ENCODE data around the gene DNAH3.
A peak's percentile ranks its signal among the peaks of the same experiment; 100 is the strongest.
"Not testable (repeated sequence)": the region's sequence is repeated elsewhere in the genome, so short reads cannot be mapped to it uniquely, and the experiment has no call there.

The DNAH3 gene

DNA sequence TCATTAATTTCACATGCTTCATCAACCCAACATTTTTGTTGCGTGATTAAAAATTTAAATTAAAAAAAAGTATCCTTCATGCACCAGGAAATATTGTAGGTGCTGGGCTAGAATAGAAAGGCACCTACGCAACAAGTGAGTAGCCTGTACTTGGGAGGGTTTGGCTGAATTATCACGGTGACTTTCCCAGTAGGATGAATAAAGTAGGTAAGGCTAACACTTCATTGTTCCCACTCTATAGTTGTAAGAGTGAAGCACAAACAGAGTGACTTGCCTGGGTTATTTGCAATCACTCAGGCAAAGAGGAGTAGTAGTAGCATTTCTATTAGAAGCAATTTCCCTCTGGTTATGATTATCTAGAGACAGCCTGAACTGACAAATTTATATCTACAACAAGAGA is 62.5 kb downstream of the DNAH3 start:
- no peak for DNase-seq
- in situ Hi-C loops (cut with MboI; ENCODE audit: low pct_unique_long_range_greater_than_20kb, low sequenced_read_pairs), result loop anchor here (10.0 kb wide), 1 partner anchor 233 kb away; no protein-coding TSS in a partner anchor

DNA sequence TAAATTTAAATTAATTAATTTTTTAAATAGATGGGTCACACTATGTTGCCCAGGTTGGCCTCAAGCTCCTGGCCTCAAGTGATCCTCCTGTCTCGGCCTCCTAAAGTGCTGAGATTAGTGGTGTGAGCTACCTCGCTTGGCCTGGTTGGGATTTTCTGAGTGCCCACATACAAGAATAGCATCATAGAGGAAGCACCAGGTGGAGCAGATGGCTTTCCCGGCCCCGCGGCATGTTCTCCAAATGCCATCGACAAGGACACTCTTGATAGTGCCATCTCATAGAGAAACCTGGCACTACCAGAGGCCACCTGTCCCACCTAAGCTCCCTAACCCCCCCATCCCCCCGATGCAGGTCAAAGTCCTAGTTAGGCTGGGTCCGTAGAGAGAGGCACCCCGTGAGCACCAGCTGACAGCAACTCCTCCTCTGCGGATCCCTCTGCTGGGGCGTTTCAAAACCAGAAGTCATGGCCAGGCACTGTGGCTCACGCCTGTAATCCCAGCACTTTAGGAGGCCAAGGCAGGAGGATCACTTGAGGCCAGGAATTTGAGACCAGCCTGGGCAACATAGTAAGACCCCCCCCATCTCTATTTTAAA is 65.9 kb downstream of the DNAH3 start:
- no peak for DNase-seq

DNA sequence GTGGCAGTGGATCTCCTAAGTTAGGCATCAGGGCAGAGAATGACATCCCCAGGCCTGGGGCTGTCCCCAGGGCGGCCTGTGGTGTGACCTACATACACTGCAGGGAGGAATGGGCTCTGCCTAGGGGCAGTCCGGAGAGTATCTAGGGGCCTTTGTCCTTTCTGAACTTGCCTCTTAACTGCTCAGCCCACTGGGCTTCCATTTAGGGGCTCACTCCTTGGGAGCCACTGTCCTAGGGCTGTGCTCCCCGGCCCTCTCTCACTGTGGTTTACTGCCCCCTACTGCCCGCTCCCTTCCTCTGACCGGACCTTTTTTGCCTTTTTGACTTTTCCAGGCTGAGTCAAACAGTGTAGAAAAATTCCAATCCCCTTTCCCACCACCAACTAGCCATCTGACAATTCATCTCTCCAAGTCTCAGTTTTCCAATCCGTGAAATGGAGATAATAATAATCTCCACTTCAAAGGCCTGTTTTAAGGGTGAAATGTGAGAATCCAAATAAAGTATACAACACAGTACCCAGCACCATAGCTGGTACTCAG is 66.8 kb downstream of the DNAH3 start:
- DNase-seq, result peak; percentile 76
- in situ Hi-C loops (cut with MboI; ENCODE audit: low pct_unique_long_range_greater_than_20kb, low sequenced_read_pairs), result loop anchor here (10.0 kb wide), 1 partner anchor 229 kb away; no protein-coding TSS in a partner anchor

More for the DNA sequence above, 65.9 kb downstream of the DNAH3 start:
- in situ Hi-C loops (cut with MboI; ENCODE audit: low pct_unique_long_range_greater_than_20kb, low sequenced_read_pairs), result loop anchor here (10.0 kb wide), 1 partner anchor 230 kb away; no protein-coding TSS in a partner anchor

DNA sequence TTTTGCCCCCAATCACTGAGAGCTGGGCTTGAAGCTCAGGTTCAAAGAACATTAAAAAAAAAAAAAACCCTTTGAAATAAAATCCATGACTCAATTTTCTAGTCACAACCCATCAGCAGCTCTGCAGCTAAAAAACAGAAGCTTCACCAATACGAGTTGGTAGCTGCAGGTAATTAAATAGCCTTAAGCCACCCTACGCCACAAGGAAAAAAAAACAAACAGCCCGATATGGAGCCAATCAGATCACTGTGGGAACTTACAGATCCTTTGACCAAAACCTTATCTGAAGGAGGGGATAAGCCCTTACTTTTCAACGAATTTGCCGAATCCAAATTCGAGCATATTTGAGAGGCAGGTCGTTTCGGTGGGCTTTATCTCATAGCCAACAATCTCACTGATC is 69.3 kb downstream of the DNAH3 start:
- DNase-seq, result no peak
- in situ Hi-C loops (cut with MboI; ENCODE audit: low pct_unique_long_range_greater_than_20kb, low sequenced_read_pairs), result loop anchor here (10.0 kb wide), 1 partner anchor 227 kb away; no protein-coding TSS in a partner anchor

DNA sequence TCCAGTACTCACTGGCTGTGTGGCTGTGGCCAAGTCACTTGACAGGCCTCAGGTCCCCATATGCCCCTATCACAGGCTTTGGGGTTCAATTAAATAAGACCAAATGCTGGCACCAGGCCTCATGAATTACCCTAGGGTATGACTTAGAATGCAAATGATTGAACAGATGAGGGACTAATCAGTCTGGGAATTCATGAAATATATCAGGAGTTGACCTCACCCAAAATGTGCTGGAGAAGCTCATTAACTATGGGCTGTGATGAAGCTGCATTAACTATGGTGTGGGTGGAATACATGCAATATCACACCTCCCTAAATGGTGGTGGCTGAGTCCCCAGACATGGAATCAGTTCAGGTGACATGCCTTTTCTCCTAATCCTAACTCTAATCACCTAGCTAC is 72.1 kb downstream of the DNAH3 start:
- no peak for DNase-seq
- in situ Hi-C loops (cut with MboI; ENCODE audit: low pct_unique_long_range_greater_than_20kb, low sequenced_read_pairs), result no loop called here

DNA sequence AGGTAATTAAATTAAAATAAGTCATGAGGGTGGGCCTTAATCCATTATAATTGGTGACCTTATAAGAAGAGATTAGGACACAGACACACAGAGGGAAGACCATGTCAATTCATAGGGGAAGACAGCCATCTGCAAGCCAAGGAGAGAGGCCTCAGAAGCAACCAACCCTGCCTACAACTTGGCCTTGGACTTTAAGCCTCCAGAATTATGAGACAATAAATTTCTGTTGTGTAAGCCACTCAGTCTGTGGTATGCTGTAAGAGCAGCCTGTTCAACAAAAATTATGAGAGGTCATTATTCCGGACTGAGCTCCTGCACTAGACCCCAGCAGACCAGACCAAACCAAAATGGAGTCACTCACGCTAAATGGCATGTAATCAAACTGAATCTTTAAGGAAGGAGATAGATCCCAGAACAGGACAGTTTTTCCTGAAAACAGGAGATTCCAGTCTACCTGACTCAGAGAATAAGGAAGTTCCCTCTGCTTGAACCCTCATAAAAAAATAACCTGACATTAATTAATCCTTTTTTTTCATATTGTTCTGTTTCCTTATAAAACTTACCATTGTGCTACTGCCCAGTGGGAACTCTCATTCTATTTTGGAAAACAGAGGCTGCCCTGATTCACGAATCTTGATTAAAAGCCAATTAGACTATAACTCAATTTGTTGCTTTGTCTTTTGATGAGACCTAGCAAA is 74.3 kb downstream of the DNAH3 start:
- no peak for DNase-seq
- in situ Hi-C loops (cut with MboI; ENCODE audit: low pct_unique_long_range_greater_than_20kb, low sequenced_read_pairs), result no loop called here

DNA sequence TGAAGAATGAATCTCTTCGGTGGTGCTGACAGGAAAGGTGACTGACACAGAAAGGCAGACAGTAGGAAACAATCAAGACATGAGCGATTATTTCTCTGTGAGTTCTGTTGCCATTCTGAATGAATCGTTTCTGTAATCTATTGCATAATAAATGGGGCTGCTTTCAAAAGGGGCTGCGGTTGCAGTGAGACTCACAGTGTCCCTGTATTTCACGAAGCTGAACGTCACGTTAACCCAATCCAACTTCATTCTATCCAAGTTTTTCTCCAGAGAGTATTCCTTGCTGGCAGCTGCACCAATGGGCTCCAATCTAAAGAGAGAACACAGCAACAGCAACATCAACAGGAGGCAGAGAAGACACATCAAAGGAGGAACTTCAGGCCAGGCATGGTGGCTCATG is 75.4 kb downstream of the DNAH3 start:
- in situ Hi-C loops (cut with MboI; ENCODE audit: low pct_unique_long_range_greater_than_20kb, low sequenced_read_pairs), result no loop called here
- DNase-seq, result no peak

DNA sequence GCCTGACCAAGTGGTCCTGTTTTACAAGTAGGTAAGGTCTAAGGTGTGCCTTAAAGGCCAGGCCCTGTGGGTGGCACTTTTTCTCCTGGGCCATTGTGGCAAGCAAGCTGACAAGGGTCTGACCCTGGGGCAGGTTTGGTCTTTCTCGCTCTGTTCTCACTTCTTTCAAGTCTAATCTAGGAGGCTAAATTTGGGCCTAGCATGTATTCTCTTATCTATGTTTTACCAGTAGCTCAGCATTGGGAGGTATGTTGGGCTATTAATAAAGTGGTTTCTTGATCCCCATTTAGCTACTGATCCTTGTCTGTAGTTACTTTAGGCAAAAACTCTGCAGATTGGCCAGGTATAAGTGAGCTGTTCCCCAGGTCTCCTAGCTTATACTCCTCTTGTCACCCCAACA is 77.7 kb downstream of the DNAH3 start:
- no peak for DNase-seq
- in situ Hi-C loops (cut with MboI; ENCODE audit: low pct_unique_long_range_greater_than_20kb, low sequenced_read_pairs), result no loop called here

DNA sequence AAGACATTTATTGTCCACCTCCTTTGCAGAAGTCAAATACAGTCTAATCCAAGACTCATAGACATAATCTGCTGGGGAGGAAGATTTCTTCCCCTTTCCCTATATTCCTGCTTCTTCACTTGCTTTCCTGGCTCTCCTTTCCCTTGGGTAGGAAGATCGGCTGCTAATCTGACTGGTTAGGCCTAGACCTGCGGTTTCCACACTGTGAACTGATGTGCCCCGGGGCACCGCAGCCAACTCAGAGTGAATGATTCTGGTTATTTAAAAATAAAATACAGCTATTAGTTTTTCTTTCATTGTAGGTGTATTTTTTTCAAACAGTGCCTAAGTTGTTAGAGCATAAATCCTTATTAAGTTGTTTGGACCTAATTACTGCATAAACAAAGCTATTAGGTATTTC is 78.9 kb downstream of the DNAH3 start:
- in situ Hi-C loops (cut with MboI; ENCODE audit: low pct_unique_long_range_greater_than_20kb, low sequenced_read_pairs), result no loop called here
- no peak for DNase-seq

DNA sequence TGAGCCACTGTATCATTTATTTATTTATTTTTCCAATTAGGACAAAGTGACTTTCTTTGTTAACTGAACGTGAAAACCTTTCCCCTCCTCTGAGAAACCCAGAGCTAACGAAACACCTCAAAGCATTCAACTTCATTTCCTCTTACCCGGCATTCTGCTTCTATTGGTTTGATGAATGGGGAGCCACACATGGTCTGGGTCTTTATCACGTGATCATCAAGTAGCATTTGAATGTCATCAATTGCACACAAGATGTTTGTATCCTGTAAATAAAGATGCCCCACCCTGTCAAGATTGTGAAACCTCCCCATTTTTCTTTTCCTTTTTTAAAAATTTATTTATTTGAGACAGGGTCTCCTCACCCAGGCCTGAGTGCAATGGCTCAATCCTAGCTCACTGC is 80.1 kb downstream of the DNAH3 start:
- no peak for DNase-seq
- in situ Hi-C loops (cut with MboI; ENCODE audit: low pct_unique_long_range_greater_than_20kb, low sequenced_read_pairs), result no loop called here

DNA sequence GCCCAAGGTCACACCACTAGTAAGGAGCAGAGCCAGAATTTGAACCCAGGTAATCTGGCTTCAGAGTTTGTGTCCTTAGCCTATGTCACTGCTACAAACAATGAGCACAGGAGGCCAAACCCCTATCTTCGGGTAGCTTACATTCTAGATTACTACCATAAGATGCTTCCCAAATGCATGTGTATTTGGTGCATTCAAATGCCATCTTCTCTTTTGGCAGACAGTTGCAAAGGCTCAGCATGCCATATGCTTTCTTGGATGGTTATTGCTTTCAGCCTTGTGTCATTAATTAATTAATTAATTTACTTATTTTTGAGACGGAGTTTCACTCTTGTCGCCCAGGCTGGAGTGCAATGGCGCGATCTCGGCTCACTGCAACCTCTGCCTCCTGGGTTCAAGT is 80.7 kb downstream of the DNAH3 start:
- no peak for DNase-seq

DNA sequence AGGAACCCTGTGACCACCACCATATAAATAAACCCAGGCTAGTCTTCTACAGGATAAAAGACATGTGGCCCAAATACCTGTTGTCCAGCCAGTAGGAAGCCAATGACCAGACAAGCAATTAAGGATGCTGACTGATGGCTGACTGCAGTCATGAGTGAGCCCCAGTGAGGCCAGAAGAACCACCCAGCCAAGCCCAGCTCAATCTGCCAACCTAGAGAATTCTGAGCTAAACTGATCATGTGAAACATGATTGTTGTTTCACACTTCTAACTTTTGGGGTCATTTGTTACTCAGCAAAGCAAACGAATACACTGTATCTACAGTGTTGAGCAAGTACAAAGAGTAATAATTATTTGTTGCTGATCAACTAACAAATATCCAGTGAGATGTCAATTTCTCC is 86.4 kb downstream of the DNAH3 start:
- DNase-seq, result no peak
- in situ Hi-C loops (cut with MboI; ENCODE audit: low pct_unique_long_range_greater_than_20kb, low sequenced_read_pairs), result no loop called here

More for the DNA sequence above, 80.7 kb downstream of the DNAH3 start:
- in situ Hi-C loops (cut with MboI; ENCODE audit: low pct_unique_long_range_greater_than_20kb, low sequenced_read_pairs), result no loop called here

DNA sequence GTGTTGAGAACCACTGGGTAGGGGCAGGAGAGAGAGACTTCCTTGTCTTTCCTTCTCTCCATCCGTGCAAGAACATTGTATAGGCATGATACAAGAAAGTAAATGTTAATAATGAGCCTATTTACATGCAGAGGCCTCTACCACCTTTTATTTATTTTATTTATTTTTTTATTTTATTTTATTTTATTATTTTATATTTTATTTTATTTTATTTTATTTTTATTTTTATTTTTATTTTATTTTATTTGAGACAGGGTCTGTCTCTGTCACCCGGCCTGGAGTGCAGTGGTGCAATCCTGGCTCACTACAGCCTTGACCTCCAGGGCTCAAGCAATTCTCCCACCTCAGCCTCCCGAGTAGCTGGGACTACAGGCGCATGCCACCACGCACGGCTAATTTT is 87.3 kb downstream of the DNAH3 start:
- in situ Hi-C loops (cut with MboI; ENCODE audit: low pct_unique_long_range_greater_than_20kb, low sequenced_read_pairs); DNase-seq: not testable (repeated sequence)

DNA sequence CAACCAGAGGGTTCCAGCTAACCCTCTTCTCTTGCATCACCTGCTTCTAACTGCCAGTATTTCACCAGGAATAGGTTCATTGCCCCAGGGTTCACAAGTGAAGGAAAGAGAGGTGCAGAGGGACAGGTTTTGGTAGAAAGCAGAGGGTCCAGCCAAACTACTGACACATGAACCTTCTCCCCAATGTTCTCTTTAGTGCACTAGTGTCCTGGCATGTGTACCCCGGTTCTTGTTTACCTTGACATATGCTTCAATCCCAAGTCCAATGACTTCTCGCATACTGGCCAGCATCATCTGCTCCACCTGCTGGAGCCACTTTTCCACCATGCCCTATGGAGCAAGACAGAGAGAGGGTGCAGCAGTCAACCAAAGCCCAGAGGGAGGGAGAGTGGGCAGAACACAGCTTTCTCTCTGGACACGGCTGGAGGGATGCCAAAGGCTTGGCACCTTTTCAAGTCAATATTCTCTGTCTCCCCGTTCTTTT is 90.6 kb downstream of the DNAH3 start:
- no peak for DNase-seq
- in situ Hi-C loops (cut with MboI; ENCODE audit: low pct_unique_long_range_greater_than_20kb, low sequenced_read_pairs), result no loop called here

DNA sequence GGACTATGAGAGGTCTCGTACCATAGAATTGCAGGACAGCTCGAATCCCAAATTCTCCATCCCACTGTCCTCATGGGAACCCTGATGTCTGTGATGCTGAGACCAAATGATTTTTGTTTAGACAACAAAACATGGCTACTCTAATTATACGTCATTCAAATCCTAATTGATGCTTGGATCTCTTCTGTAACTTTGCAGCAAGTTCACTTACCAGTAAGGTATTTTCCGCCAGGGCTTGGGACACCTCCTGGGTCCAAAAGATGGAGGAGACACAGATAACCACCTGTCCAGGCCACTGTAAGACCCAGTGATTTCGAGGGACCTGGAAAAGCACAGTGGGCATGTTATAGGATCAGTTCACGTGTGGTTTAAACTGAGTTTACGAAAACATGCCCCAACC is 92.8 kb downstream of the DNAH3 start:
- in situ Hi-C loops (cut with MboI; ENCODE audit: low pct_unique_long_range_greater_than_20kb, low sequenced_read_pairs), result no loop called here
- DNase-seq, result no peak

DNA sequence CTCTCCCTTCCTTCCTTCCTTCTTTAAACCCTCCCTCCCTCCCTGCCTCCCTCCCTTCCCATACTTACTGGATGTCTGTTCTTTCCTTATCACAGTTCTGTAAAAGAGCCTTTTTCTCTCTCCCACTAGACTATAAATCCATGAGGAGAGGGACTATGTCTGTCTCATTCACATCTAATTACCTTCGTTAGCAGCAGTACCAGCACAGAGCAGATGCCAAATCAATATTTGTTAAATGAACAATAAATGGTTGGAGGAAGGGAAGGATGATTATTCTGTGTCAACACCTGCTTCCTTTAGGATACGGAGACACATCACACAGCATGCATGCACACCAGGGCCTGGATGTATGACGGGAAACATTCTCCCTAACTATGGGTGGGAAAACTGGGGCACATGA is 94.2 kb downstream of the DNAH3 start:
- DNase-seq, result no peak
- in situ Hi-C loops (cut with MboI; ENCODE audit: low pct_unique_long_range_greater_than_20kb, low sequenced_read_pairs), result no loop called here

DNA sequence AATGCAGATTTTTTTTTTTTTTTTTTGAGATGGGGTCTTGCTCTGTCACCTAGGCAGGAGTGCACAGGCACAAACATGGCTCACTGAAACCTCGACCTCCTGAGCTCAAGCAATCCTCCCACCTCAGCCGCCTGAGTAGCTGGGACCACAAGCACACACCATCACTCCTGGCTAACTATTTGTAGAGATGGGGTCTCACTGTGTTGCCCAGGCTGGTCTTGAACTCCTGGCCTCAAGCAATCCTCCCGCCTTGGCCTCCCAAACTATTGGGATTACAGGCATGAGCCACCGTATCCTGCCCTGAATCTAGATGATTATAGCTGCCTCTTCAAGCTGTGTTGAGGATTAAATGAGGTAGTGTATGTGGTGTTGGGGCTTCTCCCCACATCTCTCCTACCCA is 94.9 kb downstream of the DNAH3 start:
- in situ Hi-C loops (cut with MboI; ENCODE audit: low pct_unique_long_range_greater_than_20kb, low sequenced_read_pairs), result not testable (repeated sequence)

DNA sequence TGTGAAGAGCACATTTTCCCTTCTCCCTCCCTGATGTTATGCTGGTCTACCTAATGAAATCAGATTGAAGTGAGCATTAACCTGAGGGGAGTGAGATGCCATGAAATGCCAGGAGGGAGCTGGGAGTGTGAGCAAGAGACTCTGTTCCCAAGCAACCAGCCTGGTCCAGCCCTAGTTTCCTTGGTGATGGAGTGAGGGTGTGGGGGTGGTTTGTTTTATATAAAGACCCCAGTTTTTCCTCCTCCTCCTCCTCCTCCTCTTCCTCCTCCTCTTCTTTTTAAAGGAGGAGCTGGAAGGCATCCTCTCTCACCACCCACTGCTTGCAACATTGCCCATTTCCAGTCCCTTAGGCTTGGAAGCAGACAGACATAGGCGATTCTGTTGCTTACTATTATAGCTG is 97.1 kb downstream of the DNAH3 start:
- no peak for DNase-seq
- in situ Hi-C loops (cut with MboI; ENCODE audit: low pct_unique_long_range_greater_than_20kb, low sequenced_read_pairs), result no loop called here

More for the DNA sequence above, 94.9 kb downstream of the DNAH3 start:
- not testable (repeated sequence) for DNase-seq

DNA sequence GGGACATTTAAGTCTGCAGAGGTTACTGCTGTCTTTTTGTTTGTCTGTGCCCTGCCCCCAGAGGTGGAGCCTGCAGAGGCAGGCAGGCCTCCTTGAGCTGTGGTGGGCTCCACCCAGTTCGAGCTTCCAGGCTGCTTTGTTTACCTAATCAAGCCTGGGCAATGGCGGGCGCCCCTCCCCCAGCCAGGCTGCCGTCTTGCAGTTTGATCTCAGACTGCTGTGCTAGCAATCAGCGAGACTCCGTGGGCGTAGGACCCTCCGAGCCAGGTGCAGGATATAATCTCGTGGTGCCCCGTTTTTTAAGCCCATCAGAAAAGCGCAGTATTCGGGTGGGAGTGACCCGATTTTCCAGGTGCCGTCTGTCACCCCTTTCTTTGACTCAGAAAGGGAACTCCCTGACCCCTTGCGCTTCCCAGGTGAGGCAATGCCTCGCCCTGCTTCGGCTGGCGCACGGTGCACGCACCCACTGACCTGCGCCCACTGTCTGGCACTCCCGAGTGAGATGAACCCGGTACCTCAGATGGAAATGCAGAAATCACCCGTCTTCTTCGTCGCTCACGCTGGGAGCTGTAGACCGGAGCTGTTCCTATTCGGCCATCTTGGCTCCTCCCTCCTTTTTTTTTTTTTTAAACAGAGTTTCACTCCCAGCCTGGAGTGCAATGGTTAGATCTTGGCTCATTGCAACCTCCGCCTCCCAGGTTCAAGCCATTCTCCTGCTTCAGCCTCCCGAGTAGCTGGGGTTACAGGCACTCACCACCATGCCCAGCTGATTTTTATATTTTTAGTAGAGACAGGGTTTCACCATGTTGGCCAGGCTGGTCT is 102.3 kb downstream of the DNAH3 start:
- in situ Hi-C loops (cut with MboI; ENCODE audit: low pct_unique_long_range_greater_than_20kb, low sequenced_read_pairs); DNase-seq: not testable (repeated sequence)

DNA sequence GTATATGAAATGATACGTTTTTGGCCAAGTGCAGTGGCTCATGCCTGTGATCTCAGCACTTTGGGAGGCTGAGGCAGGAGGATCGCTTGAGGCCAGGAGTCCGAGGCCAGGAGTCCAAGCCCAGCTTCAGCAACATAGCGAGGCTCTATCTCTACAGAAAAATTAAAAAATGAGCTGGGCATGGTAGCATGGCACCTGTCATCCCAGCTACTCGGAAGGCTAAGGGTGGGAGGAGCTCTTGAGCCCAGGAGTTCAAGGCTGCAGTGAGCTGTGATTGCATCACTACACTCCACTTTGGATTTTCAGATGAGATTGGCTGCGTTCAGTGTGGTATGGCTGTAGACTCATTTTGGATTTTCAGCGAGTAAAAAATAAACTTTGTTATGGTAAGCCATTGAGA is 112.4 kb downstream of the DNAH3 start:
- in situ Hi-C loops (cut with MboI; ENCODE audit: low pct_unique_long_range_greater_than_20kb, low sequenced_read_pairs), result no loop called here
- DNase-seq, result no peak
